DOHH2 (cell line): ENCODE results near the gene IFT122.

ENCODE experiments used
- CTCF ChIP-seq: fragments of 200-600 bp; sonication (generic); IDR thresholded peaks from one replicate; pipeline ENCODE4 v1.5.1; 2014; ENCODE audit warnings: antibody characterized with exemption, mild to moderate bottlenecking, low read depth, low read length; ENCODE audit not compliant: poor library complexity, severe bottlenecking
- EZH2phosphoT487 ChIP-seq: fragments of 200-600 bp; sonication (generic); IDR thresholded peaks from 2 replicates; pipeline ENCODE4 v1.6.1; 2017; ENCODE audit warnings: borderline replicate concordance, mild to moderate bottlenecking, antibody characterized with exemption, low read length, moderate library complexity, mixed read lengths

GRCh38 chr3:129440618-129441190 is 680 bp downstream of the IFT122 start:
- no peak for TF ChIP-seq CTCF
- TF ChIP-seq EZH2phosphoT487: no peak
